Activated CD4-positive, alpha-beta T cell treated with anti-CD3 and anti-CD28 coated beads for 1 hour (primary cell): ENCODE measurements around the gene STRN.
"Not testable (repeated sequence)": the region's sequence is repeated elsewhere in the genome, so short reads cannot be mapped to it uniquely, and the experiment has no call there.

Source experiments
- DNase-seq: peaks from one replicate; pipeline ENCODE4 v3.0.0-alpha.2; 2020

STRN gene, protein sequence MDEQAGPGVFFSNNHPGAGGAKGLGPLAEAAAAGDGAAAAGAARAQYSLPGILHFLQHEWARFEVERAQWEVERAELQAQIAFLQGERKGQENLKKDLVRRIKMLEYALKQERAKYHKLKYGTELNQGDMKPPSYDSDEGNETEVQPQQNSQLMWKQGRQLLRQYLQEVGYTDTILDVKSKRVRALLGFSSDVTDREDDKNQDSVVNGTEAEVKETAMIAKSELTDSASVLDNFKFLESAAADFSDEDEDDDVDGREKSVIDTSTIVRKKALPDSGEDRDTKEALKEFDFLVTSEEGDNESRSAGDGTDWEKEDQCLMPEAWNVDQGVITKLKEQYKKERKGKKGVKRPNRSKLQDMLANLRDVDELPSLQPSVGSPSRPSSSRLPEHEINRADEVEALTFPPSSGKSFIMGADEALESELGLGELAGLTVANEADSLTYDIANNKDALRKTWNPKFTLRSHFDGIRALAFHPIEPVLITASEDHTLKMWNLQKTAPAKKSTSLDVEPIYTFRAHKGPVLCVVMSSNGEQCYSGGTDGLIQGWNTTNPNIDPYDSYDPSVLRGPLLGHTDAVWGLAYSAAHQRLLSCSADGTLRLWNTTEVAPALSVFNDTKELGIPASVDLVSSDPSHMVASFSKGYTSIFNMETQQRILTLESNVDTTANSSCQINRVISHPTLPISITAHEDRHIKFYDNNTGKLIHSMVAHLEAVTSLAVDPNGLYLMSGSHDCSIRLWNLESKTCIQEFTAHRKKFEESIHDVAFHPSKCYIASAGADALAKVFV

DNA sequence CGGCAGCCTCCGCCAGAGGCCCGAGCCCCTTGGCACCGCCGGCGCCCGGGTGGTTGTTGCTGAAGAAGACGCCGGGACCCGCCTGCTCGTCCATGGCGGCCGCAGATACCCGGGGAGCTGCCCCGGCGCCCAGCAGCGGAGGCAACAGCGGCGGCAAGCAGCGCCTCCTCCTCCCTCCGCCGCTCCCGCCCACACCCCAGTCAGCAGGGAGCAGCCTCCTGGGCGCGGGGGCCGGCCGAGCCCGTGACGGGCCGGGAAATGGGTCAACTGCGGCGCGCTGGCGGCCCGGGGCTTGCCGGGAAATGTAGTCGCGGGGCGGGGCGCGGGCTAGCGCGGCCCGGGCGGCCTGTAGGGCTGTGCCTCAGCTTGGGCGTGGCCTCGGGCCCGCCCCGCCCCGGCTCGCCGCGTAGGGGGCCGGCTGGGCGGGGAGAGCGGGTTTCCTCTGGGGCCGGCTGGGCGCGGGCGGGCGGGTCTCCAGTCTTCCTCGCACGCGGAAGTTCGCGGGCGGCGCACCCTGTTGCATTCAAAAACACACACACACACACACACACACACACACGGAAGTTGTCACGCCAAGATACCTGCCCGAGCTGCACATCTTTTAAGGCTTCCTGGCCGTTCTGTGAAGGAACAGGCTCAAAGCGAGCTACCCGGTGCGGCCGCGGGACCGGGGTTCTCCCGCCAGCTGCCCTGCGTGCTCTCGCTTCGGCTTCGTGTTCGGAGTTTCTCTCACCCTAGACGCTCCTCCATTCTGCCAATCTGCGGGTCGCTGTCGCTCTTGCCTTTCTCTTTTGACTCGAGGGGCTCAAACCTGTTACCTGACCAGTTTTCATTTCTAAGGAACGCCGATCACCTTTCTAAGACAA is at the start of gene STRN:
TSS of gene STRN (minus strand) at position 167 of the 866 bp plus-strand sequence. CDS start at position 94, 73 bp downstream.
- DNase-seq: peak; percentile 97

DNA sequence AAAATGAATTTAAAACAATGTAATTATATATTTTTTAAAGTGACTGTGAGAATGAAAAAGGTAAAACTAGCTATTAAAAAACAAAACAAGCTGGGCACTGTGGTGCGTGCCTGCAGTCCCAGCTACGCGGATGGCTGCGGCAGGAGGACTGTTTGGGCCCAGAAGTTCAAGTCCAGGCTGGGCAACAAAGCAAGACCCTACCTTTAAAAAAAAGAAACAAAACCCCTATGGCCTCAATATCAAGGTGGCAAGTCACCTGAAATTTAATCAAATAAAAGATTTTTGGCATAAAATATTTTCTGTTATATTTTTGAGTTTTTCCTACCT is 46.9 kb upstream of the STRN start:
- no peak for DNase-seq

DNA sequence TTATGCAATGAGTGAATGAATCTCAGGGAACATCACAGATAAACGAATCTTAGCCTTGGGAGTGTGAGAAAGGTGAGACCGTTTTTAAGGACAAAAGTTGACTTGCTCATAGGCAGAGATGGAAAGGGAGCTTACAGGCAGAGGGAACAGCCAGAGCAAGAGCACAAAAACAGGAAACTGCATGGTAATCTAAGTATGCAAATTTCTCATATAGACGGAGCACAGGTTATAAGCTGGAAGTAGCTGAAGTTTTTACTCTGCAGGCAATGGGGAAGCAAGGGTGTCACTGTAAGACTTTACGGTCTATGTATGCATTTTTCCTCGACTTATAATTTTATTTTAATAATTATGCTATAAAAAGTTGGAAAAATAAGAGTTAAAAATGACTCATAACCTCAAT is 44.8 kb upstream of the STRN start:
- no peak for DNase-seq

DNA sequence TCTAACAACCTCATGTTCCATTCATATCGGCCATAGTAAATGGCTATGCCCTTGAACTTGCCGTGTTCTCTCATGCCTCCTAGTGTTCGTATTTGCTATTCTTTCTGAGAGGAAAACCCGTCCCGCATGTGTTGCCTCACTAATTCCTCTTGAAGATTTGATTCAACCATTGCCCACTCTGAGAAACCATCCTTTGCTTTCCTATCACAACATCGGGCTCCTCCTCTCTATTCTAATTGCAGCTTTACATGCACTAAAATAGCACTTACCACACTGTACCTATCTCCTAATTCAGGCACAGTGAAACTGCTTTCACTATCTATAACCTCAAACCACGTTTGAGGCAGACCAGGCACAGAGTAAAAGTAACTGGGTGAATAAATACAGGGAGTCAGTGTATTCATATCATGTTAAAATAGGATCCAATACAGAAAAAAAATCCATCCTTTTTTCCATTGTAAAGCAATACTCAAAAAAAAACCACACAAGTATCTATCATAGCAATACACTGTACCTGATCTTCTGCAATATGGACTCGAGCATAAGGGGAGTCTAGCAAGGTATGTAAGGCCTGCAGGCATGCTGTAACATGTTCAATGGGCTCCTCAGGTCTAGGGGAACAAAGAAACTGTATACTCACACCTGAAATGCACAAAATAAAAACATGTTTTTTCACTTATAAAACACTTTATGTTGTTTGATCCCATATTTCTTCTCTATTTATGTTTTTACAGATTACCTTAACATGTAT is 39.0 kb upstream of the STRN start:
- DNase-seq: no peak

DNA sequence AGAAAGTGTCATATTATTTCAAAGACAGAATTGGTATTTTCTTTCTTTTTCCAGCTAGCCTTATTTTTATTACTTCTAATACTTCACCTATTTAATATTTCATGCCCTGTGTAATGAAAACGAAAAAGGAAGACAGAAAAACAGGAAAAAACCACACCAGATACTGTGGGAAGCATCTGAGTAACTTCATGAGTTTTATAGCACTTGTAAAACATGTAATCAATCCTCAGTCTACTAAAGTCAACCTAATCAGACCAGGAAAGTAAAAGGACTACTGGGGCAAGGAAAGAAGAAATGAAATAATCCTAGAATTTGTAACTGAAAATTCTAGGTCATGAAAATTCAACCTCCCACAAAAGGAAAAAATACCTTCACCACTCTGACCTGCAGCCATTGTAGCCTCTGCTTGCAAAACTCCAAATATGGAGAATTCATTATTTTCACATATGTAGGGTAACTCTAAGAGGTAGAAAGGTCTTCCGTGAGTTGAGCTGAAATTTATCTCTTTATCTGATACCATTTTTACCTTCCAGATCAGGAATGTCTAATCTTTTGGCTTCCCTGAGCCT is 34.7 kb upstream of the STRN start:
- DNase-seq: no peak

DNA sequence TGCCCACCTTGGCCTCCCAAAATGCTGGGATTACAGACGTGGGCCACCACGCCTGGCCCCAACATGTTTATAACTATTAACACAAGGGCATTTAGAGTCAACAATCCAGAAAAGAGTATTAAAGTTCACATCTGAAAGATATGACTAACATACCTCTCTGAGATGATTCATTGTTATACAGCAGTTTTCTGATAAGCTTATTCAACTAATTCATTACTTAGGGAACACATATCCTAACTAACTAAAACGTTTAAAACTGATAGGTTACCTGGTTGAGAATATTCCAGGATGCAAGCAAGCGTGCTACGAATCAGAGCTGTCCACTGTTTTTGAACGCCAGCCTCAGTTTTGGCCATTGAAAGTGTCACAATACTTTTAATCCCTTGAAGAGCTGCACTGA is 34.0 kb upstream of the STRN start:
- DNase-seq: no peak

DNA sequence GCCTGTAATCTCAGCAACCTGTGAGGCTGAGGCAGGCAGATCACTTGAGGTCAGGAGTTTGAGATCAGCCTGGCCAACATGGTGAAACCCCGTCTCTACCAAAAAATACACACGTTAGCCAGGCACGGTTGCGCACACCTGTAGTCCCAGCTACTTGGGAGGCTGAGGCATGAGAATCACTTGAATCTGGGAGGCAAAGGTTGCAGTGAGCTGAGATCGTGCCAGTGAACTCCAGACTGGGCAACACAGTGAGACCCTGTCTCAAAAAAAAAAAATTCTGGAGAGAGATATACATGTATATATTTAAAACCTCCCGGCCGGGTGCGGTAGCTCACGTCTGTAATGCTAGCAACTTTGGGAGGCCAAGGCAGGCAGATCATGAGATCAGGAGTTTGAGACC is 33.1 kb upstream of the STRN start:
- not testable (repeated sequence) for DNase-seq

DNA sequence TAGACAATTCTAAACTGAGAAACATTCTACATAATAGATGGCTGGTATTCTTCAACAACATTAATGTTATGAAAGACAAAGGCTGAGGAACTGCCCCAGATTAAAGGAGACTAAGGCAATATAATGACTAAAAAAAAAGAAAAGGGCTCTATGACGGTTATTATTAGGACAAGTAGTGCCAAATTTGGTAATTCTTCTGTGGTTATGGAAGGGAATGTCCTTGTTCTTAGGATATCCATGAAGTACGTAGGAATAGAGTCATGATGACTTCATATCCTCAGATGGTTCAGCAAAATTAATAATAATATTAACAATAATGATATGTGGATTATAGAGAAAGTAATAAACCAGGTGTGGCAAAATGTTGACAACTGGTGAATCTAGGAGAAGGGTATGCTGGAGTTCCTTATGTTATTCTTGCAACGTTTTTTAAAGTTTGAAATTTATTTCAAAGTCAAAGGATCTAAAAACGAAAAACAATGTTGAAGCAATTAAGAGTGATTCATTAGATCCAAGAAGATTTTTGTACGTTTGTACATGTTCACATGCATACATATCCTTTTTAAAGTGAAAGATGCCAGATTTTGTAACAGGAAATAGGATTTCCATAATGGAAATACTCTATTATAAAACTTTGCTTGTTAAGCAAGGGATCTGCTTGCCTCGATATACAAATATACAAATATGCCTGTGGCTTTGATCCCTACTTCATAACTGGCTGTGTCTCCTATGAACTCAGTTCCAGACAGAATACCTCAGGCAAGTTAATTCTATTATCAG is 27.7 kb upstream of the STRN start:
- DNase-seq: no peak

DNA sequence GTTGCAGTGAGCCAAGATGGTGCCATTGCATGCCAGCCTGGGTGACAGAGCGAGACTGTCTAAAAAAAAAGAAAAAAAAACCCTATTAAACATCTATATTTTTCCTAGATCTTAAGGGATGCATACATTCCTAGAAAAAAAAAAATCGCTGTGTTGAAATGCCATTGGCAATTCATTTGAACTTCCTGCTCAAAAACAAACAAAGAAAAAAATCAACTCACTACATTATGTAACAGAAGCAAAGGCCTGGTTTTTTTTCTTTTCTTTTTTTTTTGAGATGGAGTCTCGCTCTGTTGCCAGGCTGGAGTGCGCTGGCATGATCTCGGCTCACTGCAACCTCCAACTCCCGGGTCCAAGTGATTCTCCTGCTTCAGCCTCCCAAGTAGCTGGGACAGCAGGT is 21.7 kb upstream of the STRN start:
- DNase-seq: no peak

DNA sequence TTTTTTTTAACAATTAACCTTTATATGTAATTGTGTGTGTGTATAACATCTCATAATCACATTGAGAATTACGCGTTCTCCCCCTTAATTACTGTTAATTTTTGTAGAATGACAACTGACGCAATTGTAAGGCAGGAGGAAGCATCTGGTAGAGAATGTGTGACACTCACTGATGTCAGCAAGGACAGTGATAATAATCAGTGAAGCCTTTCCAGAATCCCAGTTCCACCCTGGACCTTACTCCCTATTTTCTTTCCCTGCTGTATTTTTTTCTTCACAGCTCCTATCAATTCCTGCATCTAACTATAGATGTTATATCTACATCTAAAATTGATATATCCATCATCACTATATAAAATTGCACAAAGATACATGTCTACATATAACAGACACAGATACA is 16.1 kb upstream of the STRN start:
- DNase-seq: no peak

DNA sequence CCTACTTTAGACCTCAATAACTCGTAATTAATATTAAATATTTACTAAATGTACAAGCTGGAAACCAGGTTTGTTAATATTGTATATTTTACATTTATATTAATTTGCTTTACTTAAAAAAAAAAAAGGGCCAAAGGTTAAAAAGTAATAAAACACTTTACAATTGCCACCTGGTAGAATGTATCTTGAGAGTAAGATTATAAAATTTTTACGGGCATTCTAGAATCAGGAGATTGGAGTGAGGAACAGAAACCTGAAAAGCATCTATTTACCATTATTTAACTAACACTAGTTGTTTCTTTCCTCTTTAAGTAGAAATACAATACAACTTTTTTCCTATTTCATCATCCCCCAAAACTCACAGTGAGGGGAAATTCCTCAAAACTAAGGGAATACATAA is 15.6 kb upstream of the STRN start:
- no peak for DNase-seq

DNA sequence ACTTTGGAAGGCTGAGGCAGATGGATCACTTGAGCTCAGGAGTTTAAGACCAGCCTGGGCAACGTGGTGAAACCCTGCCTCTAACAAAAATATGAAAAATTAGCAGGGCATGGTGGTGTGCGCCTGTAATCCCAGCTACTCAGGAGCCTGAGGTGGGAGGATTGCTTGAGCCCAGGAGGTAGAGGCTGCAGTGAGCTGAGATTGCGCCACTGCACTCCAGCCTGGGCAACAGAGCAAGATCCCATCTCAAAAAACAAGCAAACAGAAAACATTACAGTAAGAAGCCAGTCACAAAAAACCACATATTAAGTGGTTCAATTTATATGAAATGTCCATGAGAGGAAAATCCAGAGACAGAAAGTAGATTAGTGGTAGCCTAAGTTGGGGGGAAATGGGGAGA is 12.7 kb upstream of the STRN start:
- not testable (repeated sequence) for DNase-seq

DNA sequence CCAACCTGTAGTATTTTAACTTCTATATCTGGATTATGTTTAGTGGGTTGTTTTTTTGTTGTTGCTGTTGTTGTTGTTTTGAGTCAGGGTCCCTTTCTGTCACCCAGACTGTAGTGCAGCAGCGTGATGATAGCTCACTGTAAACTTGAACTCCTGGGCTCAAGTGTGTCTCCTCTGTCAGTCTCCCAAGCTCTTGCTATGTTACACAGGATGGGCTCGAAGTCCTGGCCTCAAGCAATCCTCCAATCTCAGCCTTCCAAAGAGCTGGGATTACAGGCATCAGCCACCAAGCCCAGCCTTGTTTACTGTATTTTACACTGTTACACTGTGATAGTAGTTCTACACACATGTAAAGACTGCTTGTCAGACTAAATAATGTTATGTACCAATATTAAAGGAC is 9.7 kb upstream of the STRN start:
- DNase-seq: no peak

DNA sequence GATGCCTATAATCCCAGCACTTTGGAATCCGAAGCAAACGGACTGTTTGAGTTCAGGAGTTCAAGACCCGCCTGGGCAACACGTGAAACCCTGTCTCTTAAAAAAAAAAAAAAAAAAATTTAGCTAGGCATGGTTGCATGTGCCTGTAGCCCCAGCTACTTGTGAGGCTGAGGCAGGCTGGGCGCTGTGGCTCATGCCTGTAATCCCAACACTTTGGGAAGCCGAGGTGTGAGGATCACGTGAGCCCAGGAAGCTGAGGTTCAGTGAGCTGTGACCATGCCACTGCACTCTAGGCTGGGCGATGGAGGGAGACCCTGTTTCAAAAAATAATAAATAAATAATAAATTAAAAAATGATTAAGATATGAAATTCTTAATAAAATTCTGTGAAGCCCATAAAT is 9.0 kb upstream of the STRN start:
- no peak for DNase-seq

DNA sequence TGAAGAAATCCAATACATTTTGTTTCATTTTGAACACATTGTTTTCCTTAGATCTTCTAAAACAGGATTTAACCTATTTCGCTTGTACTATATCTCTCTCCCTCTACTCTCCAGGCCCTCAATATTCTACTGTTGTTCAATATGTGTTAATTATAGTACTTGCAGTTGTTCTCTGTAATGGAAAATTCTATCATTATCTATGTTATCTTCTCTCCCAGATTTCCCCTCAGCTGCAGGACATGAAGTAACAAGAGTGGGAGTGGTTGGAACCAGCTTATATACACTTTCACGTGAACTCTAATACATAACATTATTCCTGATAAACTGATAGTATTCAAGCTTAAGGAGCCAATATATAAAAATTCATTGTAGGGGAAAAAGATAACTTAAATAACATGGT is 7.0 kb upstream of the STRN start:
- DNase-seq: no peak

DNA sequence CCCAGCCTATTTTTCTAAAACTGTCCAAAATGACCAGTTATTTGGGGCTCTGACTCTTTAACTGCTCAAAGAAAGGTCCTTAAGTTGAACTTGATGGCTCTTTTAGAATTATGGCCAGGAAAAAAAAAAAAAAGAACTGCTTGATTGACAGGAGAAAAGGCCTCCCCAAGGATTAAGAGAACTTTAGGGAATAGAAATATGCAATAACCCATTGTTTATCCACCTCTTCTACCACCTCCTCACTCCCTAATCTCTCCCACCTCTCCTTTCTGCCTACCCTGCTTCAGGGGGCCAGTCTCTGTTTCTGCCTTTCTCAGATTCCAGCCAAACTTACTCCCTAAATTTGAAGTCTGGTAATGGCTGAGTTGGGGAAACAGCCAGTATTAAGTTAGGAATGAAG is 5.7 kb upstream of the STRN start:
- no peak for DNase-seq

DNA sequence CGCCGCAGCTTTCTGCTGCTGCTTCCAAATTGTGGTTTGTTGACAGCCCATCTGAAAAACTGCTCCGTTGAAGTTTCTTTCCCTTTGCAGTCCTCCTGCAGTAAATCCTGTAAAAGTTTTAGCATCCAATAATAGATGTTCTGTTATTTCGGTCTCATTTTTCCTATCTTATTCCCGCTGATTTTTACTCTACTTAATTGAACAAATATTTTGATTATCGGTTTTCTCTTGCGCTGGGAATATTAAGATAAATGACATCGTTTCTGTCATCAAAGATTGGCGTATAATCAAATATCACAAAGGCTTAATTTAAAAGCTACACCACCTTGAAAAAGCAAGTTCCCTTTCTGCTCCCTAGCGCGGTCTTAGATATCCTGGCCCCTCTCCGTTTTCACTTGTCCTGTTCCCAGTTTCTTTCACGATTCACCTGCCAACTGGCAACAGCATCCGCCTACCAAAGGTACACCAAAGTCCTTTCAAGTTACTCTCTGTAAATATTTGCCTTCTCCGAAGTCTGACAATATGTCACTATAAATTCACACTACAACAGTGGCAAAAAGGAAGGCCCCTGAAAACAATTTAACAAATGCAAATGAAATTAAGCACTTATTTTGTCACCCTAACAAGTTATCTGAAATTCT is 1.0 kb upstream of the STRN start:
- no peak for DNase-seq

DNA sequence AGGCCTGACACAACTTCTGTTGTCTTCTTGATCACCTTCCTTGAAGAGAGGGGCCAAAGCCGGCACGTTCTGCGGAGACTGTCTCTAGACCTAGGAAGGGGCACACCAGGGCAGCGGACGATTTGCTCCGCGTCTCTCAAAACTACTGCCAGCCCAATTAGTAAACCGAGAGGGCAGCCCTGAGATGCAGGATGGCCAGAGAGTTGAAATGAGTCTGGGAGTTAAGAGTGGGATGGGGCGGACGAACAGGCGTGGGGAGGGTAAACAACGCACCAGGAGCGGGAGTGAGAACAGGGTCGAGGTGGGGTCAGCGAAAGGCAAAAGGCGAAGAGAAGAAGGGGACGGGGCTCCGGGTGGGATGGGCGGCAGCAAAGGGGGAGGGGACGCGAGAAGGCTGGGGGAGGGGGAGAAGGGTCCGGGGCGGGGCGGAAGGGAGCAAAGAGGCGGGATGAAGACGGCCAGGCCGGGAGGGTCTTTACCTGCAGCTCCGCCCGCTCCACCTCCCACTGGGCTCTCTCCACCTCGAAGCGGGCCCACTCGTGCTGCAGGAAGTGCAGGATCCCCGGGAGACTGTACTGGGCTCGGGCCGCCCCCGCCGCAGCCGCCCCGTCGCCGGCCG is 476 bp downstream of the STRN start:
- DNase-seq: no peak

DNA sequence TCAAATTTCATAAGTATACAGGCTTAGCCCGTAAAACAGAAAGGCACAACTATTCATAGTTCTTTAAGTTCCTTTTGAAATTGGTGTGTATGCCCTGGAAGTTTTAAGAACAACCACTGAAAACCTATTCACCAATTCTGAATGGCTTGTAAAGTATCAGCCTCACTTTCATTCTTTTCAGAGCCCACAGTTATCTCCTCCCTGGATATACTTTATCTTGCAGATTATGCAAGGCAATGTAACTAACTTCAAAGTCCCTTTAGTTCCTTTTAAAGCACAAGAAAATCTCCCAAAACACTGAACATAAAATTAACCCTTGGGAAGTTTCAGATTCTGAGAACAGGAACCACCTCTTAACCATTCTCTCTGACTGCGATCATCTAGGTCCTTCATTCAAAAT is 1.1 kb downstream of the STRN start:
- DNase-seq: no peak

DNA sequence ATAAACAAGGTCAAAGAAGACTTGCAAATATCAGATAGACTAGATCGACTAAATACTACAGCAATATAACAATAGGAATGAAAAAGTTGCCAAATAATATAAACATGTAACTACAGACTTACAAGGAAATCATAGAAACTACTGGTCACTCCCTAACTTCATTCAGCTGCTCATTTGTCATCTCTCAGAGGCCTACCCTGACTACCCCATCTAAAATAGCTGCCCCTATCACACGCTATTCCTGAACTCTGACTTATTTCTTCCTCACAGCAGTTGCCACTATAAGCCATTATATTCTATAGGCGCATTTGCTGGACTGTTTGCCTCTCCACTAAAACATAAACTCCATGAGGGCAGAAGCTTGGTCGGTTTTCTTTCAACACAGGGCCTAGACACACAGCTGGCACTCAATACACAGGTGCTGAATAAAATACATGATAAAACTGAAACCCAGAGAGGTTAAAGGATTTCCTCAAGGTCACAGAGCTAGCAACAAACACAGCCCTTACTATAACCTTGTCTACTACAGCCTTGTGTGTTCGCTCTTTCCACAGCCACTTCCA is 1.8 kb downstream of the STRN start:
- no peak for DNase-seq
